ENCODE results near the gene SLC22A25. TPM values are rescaled to one million over a fixed set of nuclear protein-coding genes. Genes with fewer than 3 reads are reported as not detected.

The SLC22A25 gene
- polyA plus RNA-seq, 2 donors = 0.02 to 0.04 TPM

Other genes with a start within 250 kb of the SLC22A25 start
- gene SLC22A8, start 227.8 kb downstream of the SLC22A25 start, polyA plus RNA-seq = not detected
- not detected for gene SLC22A24, start 99.4 kb downstream of the SLC22A25 start, polyA plus RNA-seq
- not detected for gene SLC22A9, start 126.2 kb upstream of the SLC22A25 start, polyA plus RNA-seq
- under 1 TPM; 0.12 to 0.36 TPM for gene PLAAT5, start 247.6 kb upstream of the SLC22A25 start, polyA plus RNA-seq

Measured in esophagus (tissue), 2 donors.